Inflammatory macrophage treated with lipopolysaccharide for 4 hours (primary cell): Measurements from ENCODE around the gene POU2F2.
"Not testable (repeated sequence)": the region's sequence is repeated elsewhere in the genome, so short reads cannot be mapped to it uniquely, and the experiment has no call there.

Experiments
- DNase-seq: peaks from one replicate; pipeline ENCODE4 v3.0.0-alpha.2; 2020

Gene POU2F2

GRCh38 chr19:42124386-42124901 is 7.8 kb downstream of the POU2F2 start:
- no peak for DNase-seq

- DNase-seq = no peak
Measured at GRCh38 chr19:42123765-42124164, 8.5 kb downstream of the POU2F2 start.

- no peak for DNase-seq
Measured at GRCh38 chr19:42122691-42123607, 9.3 kb downstream of the POU2F2 start.

GRCh38 chr19:42121656-42122069 is 10.6 kb downstream of the POU2F2 start:
- peak; percentile 98 for DNase-seq

GRCh38 chr19:42121036-42121621 is 11.1 kb downstream of the POU2F2 start:
- peak; percentile 62 for DNase-seq

- DNase-seq = no peak
Measured at GRCh38 chr19:42120276-42120980, 11.8 kb downstream of the POU2F2 start.

- no peak for DNase-seq
Measured at GRCh38 chr19:42117076-42117475, 15.2 kb downstream of the POU2F2 start.

- DNase-seq = no peak
Measured at GRCh38 chr19:42116308-42117075, 15.8 kb downstream of the POU2F2 start.

GRCh38 chr19:42115705-42116104 is 16.5 kb downstream of the POU2F2 start:
- no peak for DNase-seq

GRCh38 chr19:42115219-42115618 is 17.0 kb downstream of the POU2F2 start:
- DNase-seq = no peak

- no peak for DNase-seq
Measured at GRCh38 chr19:42114412-42114811, 17.8 kb downstream of the POU2F2 start.

GRCh38 chr19:42113641-42114348 is 18.5 kb downstream of the POU2F2 start:
- DNase-seq = no peak

- DNase-seq = no peak
Measured at GRCh38 chr19:42111811-42112210, 20.4 kb downstream of the POU2F2 start.

- no peak for DNase-seq
Measured at GRCh38 chr19:42111384-42111783, 20.9 kb downstream of the POU2F2 start.

- DNase-seq = no peak
Measured at GRCh38 chr19:42110658-42111057, 21.6 kb downstream of the POU2F2 start.

- peak; percentile 44 for DNase-seq
Measured at GRCh38 chr19:42109896-42110295, 22.4 kb downstream of the POU2F2 start.

- peak; percentile 88 for DNase-seq
Measured at GRCh38 chr19:42108527-42109389, 23.5 kb downstream of the POU2F2 start.

GRCh38 chr19:42105368-42105767 is 26.9 kb downstream of the POU2F2 start:
- DNase-seq = peak; percentile 44

- no peak for DNase-seq
Measured at GRCh38 chr19:42102877-42103276, 29.4 kb downstream of the POU2F2 start.

GRCh38 chr19:42100241-42100640 is 32.0 kb downstream of the POU2F2 start:
- not testable (repeated sequence) for DNase-seq
